Pancreas (tissue), 10 donors: ENCODE results near the gene PFDN2. TPM values are rescaled to one million over a fixed set of nuclear protein-coding genes. Genes with fewer than 3 reads are reported as not detected.

Experiments
- ATAC-seq, 4 donors: fragments of 200-7000 bp; cut with Tn5 transposase; one replicate each; pipeline versions ENCODE4 v1.8.0 to v1.9.1; 2020; ENCODE audit warnings: mild to moderate bottlenecking in 4 of 4, moderate library complexity in 4 of 4
- DNase-seq, 6 donors: peaks; one replicate each; pipeline ENCODE4 v3.0.0-alpha.2; 2020
- FAIRE-seq: peaks from 2 replicates; lab custom pipeline; 2012; peaks lifted over from hg19 to GRCh38; lab: Jason Lieb, UNC
- H3K27ac ChIP-seq, 4 donors: fragments of 200-600 bp; sonication (generic); 1 replicate in 3 of 4; 2 replicates in 1 of 4; pipeline versions ENCODE4 v1.5.0 to v1.8.0; 2020
- H3K27me3 ChIP-seq, 4 donors: fragments of 200-600 bp; one replicate each; pipeline ENCODE4 v1.8.0; 2021
- H3K36me3 ChIP-seq, 3 donors: fragments of 200-600 bp; sonication (generic) in 1 of 3; one replicate each; pipeline versions ENCODE4 v1.5.0 to v1.8.0; 2020 to 2021
- H3K4me1 ChIP-seq, 3 donors: fragments of 200-600 bp; one replicate each; pipeline ENCODE4 v1.8.0; 2021
- H3K4me3 ChIP-seq, 4 donors: fragments of 200-600 bp; sonication (generic) in 2 of 4; one replicate each; pipeline versions ENCODE4 v1.5.0 to v1.8.0; 2020 to 2021
- H3K9me3 ChIP-seq, 4 donors: fragments of 200-600 bp; one replicate each; pipeline ENCODE4 v1.8.0; 2021
- CTCF ChIP-seq, 4 donors: fragments of 200-600 bp; sonication (generic) in 3 of 4; IDR thresholded peaks; one replicate each; pipeline versions ENCODE4 v1.5.0 to v1.8.0; 2021; ENCODE audit warnings: antibody characterized with exemption in 4 of 4
- WGBS, 2 donors: extraction: QIAGEN DNeasy Blood & Tissue Kit; methylation state at CpG; one replicate each; pipeline ENCODE4 v1.1.7; 2013; 5-methylcytosine and 5-hydroxymethylcytosine counted together
- intact Hi-C, 3 donors: fragments of 100-400 bp; cut with DNase I; formaldehyde crosslinking; loops; one replicate each; pipeline versions ENCODE4 v1.11.1 to v1.14.2; 2022
- polyA plus RNA-seq, 2 donors: library from polyadenylated mRNA; stranded (reverse); fragments of 200-250 nt; gene quantifications; one replicate each; pipeline ENCODE4 v1.2.3, GENCODE V29; 2013
- total RNA-seq, 6 donors: library from RNA; stranded (reverse); fragmentation: NEBNext Ultra II Directional in 4 of 6; extraction: Animal tissue kit (Norgen Biotek cat#: 25700) in 4 of 6; gene quantifications; one replicate each; pipeline versions ENCODE4 v1.2.1 to v1.2.4, GENCODE V29; 2021 to 2023
- donor health status: healthy with polysubstance abuse.
- donor health status: DM: no; HTN: no; CAD: no; lungs with moderate emphysema.
- donor health status: DM: no; HTN: no; CAD: no.
- donor health status: control.
- donor health status: control.
- donor health status: Bipolar disorder and iron deficiency.
- donor health status: DM: yes; HTN: yes; CAD: no.
- donor health status: DM: no; HTN: no; CAD: no.
- donor health status: DM: no; HTN: no; CAD: no.
- donor health status: DM: yes; HTN: yes; CAD: no.

Gene PFDN2
- total and polyA plus RNA-seq, 8 donors, result 9.8 to 91.6 (median 18.7) TPM

DNA sequence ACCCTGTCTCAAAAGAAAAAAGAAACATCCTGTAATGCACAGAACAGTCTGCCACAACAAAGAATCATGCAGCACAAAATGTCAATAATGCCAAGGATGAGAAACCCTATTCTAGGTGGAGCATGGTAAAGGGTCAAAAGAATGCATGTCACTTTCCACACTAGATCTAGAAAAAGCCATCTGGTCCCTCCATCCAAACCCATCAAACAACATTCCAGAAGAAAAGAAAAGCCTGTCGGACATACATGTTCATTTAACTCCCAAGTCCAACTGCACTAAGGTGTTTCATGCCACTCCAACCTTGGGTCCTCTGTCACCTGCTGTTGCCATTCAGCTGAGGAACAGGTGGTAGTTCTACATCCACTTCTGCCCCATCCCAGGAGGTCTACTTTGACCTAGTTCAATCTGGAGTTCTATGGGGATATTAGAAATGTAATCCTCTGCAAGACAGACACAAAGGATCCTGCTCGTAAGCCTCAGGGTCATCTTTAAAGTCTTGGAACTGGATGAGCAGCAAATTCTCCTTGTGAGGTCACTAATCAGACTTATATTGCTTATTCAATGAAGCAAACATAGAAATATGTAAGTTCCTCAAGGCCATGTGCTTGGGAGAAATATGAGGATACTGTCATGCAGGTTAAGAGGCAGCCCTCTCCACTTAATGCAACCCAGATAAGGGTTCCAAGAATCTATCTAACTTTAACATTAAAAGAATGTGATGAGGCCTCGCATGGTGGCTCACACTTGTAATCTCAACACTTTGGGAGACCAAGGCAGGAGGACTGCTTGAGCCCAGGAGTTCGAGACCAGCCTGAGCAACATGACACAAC is 11.0 kb upstream of the PFDN2 start:
- Histone ChIP-seq H3K9me3 (no peaks in the 10 kb centered on the region), H3K4me3 (no peak overlapping the region), H3K36me3 (peaks cover 0 to 20% (median 0%) of the 10 kb centered on the region in 3 donors), H3K27me3 (no peaks in the 10 kb centered on the region), H3K27ac (no peak overlapping the region), H3K4me1 (peaks cover 4 to 12% (median 6%) of the 10 kb centered on the region in 3 donors)
- FAIRE-seq, result no peak
- no peak for DNase-seq
- intact Hi-C loops, result no loop called here
- WGBS, 2 donors, result 89% methylated on average over 4 of the region's 4 CpGs
- ATAC-seq, result no peak
- TF ChIP-seq CTCF (IDR thresholded peaks at IDR 0.05), result no peak

DNA sequence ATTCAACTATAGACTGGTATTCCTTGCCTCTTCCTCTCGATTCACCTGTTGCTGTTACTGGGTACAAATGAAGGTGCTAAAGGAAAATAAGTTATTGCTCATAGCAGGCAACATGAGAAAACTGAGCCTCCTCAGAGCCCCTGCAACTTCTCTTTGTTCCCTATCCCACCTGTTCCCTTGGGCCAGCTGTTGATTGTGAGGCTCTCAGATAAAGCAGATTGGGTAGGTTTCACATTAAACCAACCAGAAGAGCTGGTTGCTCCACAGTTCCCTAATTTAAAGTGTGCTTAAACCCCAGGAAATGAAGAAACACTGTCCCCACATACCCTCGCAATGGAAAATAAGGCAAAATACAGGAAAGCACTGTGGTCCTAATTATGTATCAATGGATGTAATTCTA is 9.8 kb upstream of the PFDN2 start:
- intact Hi-C loops, result no loop called here
- 84 to 87% methylated on average over 2 of the region's 2 CpGs for WGBS, 2 donors
- no peak for TF ChIP-seq CTCF (IDR thresholded peaks at IDR 0.05)
- FAIRE-seq (no peak), DNase-seq (no peak), ATAC-seq (no peak)
- H3K9me3 ChIP-seq, result no peaks in the 10 kb centered on the region
- no peak overlapping the region for H3K4me3 ChIP-seq
- no peak overlapping the region for H3K27ac ChIP-seq
- no peaks in the 10 kb centered on the region for H3K27me3 ChIP-seq
- H3K4me1 ChIP-seq, result peaks cover 0 to 12% (median 6%) of the 10 kb centered on the region in 3 donors
- H3K36me3 ChIP-seq, result peaks cover 0 to 28% (median 10%) of the 10 kb centered on the region in 3 donors

DNA sequence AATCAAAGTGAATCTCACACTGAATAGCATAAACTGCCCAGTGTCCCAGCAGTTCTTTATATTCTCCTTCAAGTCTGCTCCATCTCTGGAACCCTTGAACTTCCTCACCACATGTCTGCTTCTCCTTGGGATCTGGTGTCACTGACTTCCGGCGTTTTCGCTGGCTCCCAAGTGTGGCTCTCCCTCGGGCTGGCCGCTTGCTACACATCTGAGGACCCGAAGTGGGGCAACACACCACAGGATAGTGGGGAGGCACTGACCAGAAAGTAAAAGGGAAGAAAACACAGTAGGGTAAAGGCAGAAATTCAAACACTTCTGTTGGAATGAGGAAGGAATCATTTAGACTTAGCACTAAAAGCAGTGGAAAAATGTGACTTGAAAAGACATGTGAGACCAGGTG is 5.1 kb upstream of the PFDN2 start:
- DNase-seq, result no peak
- Histone ChIP-seq H3K27me3 (no peaks in the 10 kb centered on the region), H3K4me3 (no peak overlapping the region), H3K9me3 (no peaks in the 10 kb centered on the region), H3K4me1 (peaks cover 16 to 24% (median 21%) of the 10 kb centered on the region in 3 donors), H3K27ac (no peak overlapping the region), H3K36me3 (peaks cover 0 to 45% (median 21%) of the 10 kb centered on the region in 3 donors)
- no peak for TF ChIP-seq CTCF (IDR thresholded peaks at IDR 0.05)
- intact Hi-C loops, result no loop called here
- no peak for ATAC-seq
- WGBS, 2 donors, result 80 to 87% methylated on average over 6 of the region's 6 CpGs
- FAIRE-seq, result no peak

GRCh38 chr1:161121834-161122233 is 4.0 kb upstream of the PFDN2 start:
- ATAC-seq (no peak), DNase-seq (no peak), FAIRE-seq (no peak)
- Histone ChIP-seq H3K4me1 (peaks cover 16 to 24% (median 23%) of the 10 kb centered on the region in 3 donors), H3K27ac (no peak overlapping the region), H3K36me3 (peaks cover 0 to 44% (median 21%) of the 10 kb centered on the region in 3 donors), H3K9me3 (no peaks in the 10 kb centered on the region), H3K4me3 (no peak overlapping the region), H3K27me3 (no peaks in the 10 kb centered on the region)
- no peak for TF ChIP-seq CTCF (IDR thresholded peaks at IDR 0.05)
- intact Hi-C loops, result no loop called here
- 83 to 85% methylated on average over 4 of the region's 4 CpGs for WGBS, 2 donors
